ENCODE measurements around the gene ABO. TPM values are rescaled to one million over a fixed set of nuclear protein-coding genes. Genes with fewer than 3 reads are reported as not detected.

The ABO gene
- total and polyA plus RNA-seq, 2 of the 8 experiments (the other 6 are each of a cell fraction or from before 2014, with no cell fraction given), result 0.03 TPM; not detected in 1

GRCh38 chr9:133256686-133257091, 18.3 kb downstream of the ABO start:
- Histone ChIP-seq H2BK20ac (ENCODE audit: low read length) (no peak overlapping the region), H2BK120ac (replicated peaks; ENCODE audit: low read depth, low read length) (no peak overlapping the region), H3K56ac (replicated peaks; ENCODE audit: insufficient read length, low read depth, low read length) (no peak overlapping the region), H3K4me3 (ENCODE audit: extremely low read depth in 1 of 4, insufficient read depth in 2 of 4, low read depth in 3 of 4, low read length in 4 of 4) (no peak overlapping the region), H4K91ac (replicated peaks; ENCODE audit: insufficient read length, low read length) (peak overlapping the region; percentile 46), H3K9ac (replicated peaks in 1 of 4; ENCODE audit: extremely low read depth in 1 of 4, low read depth in 3 of 4, low read length in 3 of 4) (no peak overlapping the region), H3K36me3 (ENCODE audit: control insufficient read depth in 2 of 4, insufficient read depth in 4 of 4, low read length in 3 of 4) (no peaks in the 10 kb centered on the region), H4K5ac (ENCODE audit: insufficient read length, low read depth, low read length) (no peak overlapping the region), H3K23me2 (ENCODE audit: low read depth, low read length) (peaks cover 8% of the 10 kb centered on the region; the same call in 1 of the 2 replicates), H3K4ac (replicated peaks; ENCODE audit: insufficient read length, low read depth, low read length) (peak overlapping the region; percentile 21), H2AFZ (ENCODE audit: low read length) (no peak overlapping the region), H3K14ac (ENCODE audit: insufficient read length) (no peak overlapping the region), H4K20me1 (replicated peaks in 1 of 2; ENCODE audit: control insufficient read depth in 1 of 2, insufficient read depth in 2 of 2, low read length in 2 of 2) (no peaks in the 10 kb centered on the region), H3K4me1 (replicated peaks in 1 of 4; ENCODE audit: control insufficient read depth in 3 of 4, insufficient read depth in 4 of 4, low read length in 3 of 4) (peaks cover 0 to 13% (median 4%) of the 10 kb centered on the region in 4 experiments; a peak in 6 of 7 replicates), H3K18ac (ENCODE audit: extremely low read depth, low read length) (no peak overlapping the region), H3K9me3 (ENCODE audit: insufficient read depth in 2 of 2, low read depth in 1 of 2, low read length in 1 of 2) (no peaks in the 10 kb centered on the region), H2BK15ac (ENCODE audit: low read length) (no peak overlapping the region), H4K8ac (ENCODE audit: extremely low read depth, insufficient read depth, low read length) (no peak overlapping the region), H2BK5ac (ENCODE audit: low read depth, low read length) (no peak overlapping the region), H2AK5ac (ENCODE audit: low read depth, low read length) (no peak overlapping the region), H3K79me1 (ENCODE audit: low read depth, low read length) (no peaks in the 10 kb centered on the region), H3K27ac (ENCODE audit: low read depth, low read length) (no peak overlapping the region), H3K79me2 (ENCODE audit: control insufficient read depth in 1 of 2, insufficient read depth in 2 of 2, low read length in 2 of 2) (no peaks in the 10 kb centered on the region), H3K4me2 (ENCODE audit: insufficient read depth in 1 of 2, low read depth in 2 of 2, low read length in 2 of 2) (no peak overlapping the region), H2BK12ac (ENCODE audit: low read depth, low read length) (0 out of 2 replicates have a peak overlapping the region, but pooled peaks have one; percentile 87), H3K27me3 (replicated peaks in 1 of 4; ENCODE audit: control insufficient read depth in 3 of 4, extremely low read depth in 1 of 4, insufficient read depth in 3 of 4, low read length in 3 of 4) (0 out of 7 replicates have a peak, but pooled peaks cover 0 to 4% (median 0%) of the 10 kb centered on the region in 4 experiments), H3K23ac (ENCODE audit: insufficient read length) (no peak overlapping the region)
- 91% methylated on average over 10 of the region's 10 CpGs; no CpG with 5 or more reads in 1 of the 2 experiments for WGBS, 2 experiments (ENCODE audit: extremely low coverage in 1 of 2, insufficient coverage in 1 of 2, insufficient read length in 1 of 2, insufficient replicate concordance in 2 of 2, low coverage in 1 of 2, low lambda C conversion rate in 2 of 2, missing lambda C conversion rate in 1 of 2)
- DNase-seq (ENCODE audit: low read depth in 1 of 2, low spot score in 2 of 2) (no peak), FAIRE-seq (no peak)
- TF ChIP-seq RFX5 (IDR thresholded peaks at IDR 0.05; ENCODE audit: borderline replicate concordance, low read depth, low read length) (no peak), HDAC6 (IDR thresholded peaks at IDR 0.05; ENCODE audit: low read depth, low read length) (no peak), RXRA (IDR thresholded peaks at IDR 0.05; ENCODE audit: insufficient read depth, low read depth, low read length) (no peak), SRF (IDR thresholded peaks at IDR 0.05; ENCODE audit: low read depth, low read length) (no peak)
- TF ChIP-seq, protein P1, sequence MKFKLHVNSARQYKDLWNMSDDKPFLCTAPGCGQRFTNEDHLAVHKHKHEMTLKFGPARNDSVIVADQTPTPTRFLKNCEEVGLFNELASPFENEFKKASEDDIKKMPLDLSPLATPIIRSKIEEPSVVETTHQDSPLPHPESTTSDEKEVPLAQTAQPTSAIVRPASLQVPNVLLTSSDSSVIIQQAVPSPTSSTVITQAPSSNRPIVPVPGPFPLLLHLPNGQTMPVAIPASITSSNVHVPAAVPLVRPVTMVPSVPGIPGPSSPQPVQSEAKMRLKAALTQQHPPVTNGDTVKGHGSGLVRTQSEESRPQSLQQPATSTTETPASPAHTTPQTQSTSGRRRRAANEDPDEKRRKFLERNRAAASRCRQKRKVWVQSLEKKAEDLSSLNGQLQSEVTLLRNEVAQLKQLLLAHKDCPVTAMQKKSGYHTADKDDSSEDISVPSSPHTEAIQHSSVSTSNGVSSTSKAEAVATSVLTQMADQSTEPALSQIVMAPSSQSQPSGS (IDR thresholded peaks at IDR 0.05; ENCODE audit: low read length), result no peak
- POLR2A ChIA-PET (ENCODE audit: partially characterized antibody), result interaction anchor here (1.2 kb wide), 1 partner anchor 92 kb away, joined by 3 read pairs; no protein-coding TSS in a partner anchor
- CTCF ChIA-PET (ENCODE audit: partially characterized antibody), result interaction anchor here (0.6 to 3.2 kb wide), 5 partner anchors 17 to 73 kb away, joined by 3 to 8 read pairs (median 3); no protein-coding TSS in a partner anchor
